IPS DF 19.7 (cell line): ENCODE measurements around the gene ABR.
"Not testable (repeated sequence)": the region's sequence is repeated elsewhere in the genome, so short reads cannot be mapped to it uniquely, and the experiment has no call there.

Experiments used
- DNase-seq: peaks from one replicate; pipeline ENCODE4 v3.0.0-alpha.2; 2013; ENCODE audit warnings: low read depth, low spot score

Gene ABR

GRCh38 chr17:1071103-1071825 lies 108.5 kb downstream of the ABR start:
- DNase-seq = no peak

- no peak for DNase-seq
Measured at GRCh38 chr17:1070411-1070810, 109.4 kb downstream of the ABR start.

DNA sequence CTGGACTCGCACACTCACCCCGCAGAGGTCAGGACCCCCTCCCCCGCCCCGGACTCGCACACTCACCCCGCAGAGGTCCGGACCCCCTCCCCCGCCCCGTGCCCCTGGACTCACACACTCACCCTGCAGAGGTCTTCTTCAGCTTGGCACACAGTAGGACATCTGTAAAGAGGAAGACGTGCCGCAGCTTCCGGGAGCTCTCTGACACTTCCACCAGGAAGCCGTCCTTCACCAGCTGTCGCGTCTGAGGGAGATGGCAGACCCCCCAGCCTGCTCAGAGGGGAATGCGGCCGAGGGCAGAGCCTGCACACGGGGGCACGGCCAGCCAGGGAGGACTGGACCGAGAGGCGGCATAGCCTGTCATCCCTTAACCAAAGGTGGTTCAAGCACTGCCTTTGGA lies 109.9 kb downstream of the ABR start:
- DNase-seq = no peak

DNA sequence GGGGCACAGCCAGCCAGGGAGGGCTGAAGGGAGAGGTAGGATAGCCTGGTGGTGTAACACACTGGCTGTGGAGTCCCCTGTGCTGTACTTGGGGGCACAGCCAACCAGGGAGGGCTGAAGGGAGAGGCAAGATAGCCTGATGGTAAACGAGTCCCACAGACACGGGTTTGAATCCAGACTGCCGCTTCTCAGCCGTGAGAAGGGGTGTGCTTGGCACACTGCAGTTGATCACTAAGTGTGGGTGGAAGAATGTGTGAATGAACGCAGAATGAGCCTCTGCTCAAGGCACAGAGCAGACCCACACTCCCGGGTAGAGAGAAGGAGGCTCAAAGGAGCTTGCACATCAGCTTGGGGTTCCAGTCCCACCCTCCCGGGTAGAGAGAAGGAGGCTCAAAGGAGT lies 111.4 kb downstream of the ABR start:
- DNase-seq = no peak

GRCh38 chr17:1067282-1067956 lies 112.4 kb downstream of the ABR start:
- DNase-seq = no peak

DNA sequence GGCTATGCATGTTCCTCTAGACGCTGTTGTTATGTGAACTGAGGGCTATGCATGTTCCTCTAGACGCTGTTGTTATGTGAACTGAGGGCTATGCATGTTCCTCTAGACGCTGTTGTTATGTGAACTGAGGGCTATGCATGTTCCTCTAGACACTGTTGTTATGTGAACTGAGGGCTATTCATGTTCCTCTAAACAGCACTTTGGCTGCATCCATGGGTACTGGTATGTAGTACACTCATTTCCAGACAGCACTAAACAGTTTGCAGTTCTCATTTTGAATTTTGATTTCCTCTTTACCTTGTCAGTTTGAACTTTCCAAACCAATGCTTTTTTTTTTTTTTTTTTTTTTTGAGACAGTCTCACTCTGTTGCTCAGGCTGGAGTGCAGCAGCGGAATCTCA lies 114.4 kb downstream of the ABR start:
- DNase-seq = not testable (repeated sequence)

- no peak for DNase-seq
Measured at GRCh38 chr17:1060991-1061390, 118.8 kb downstream of the ABR start.

DNA sequence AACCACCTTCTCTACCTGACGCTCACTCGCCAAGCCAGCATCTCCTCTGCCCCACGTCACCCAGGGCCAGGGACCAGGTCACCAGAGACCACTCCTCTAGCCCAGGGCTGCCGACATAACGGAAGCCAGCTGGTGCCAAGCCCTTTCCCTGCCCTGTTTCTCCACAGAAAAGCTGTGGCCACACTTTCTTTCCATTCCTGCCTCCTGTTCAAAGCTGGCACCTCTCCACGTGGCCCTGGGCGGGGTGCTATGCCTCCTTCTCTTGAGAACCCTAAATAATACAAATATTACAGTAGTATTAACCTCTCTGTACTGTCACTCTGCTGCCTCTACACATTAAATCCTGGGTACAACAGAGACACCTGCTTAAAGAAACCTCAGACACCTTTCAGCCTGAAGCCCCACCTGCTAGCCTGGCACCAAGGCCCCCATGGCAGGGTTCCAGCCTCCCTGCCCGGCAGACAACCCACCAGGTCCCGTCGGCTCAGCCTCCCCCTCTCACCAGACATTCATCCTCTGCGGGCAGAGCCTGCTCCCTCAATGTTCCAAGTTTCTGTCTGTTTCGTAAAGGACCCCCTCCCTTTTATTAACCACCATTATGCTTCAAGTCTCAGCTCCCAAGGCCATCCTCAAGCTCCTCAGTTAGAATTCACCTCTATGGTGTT lies 120.5 kb downstream of the ABR start:
- DNase-seq = no peak

- no peak for DNase-seq
Measured at GRCh38 chr17:1058423-1059130, 121.2 kb downstream of the ABR start.

- DNase-seq = no peak
Measured at GRCh38 chr17:1056761-1057160, 123.0 kb downstream of the ABR start.

GRCh38 chr17:1055751-1056645 lies 123.8 kb downstream of the ABR start:
- no peak for DNase-seq

- no peak for DNase-seq
Measured at GRCh38 chr17:1055231-1055630, 124.5 kb downstream of the ABR start.

- no peak for DNase-seq
Measured at GRCh38 chr17:1054656-1055055, 125.1 kb downstream of the ABR start.

GRCh38 chr17:1053661-1054360 lies 126.0 kb downstream of the ABR start:
- no peak for DNase-seq

- DNase-seq = no peak
Measured at GRCh38 chr17:1050996-1051925, 128.5 kb downstream of the ABR start.

DNA sequence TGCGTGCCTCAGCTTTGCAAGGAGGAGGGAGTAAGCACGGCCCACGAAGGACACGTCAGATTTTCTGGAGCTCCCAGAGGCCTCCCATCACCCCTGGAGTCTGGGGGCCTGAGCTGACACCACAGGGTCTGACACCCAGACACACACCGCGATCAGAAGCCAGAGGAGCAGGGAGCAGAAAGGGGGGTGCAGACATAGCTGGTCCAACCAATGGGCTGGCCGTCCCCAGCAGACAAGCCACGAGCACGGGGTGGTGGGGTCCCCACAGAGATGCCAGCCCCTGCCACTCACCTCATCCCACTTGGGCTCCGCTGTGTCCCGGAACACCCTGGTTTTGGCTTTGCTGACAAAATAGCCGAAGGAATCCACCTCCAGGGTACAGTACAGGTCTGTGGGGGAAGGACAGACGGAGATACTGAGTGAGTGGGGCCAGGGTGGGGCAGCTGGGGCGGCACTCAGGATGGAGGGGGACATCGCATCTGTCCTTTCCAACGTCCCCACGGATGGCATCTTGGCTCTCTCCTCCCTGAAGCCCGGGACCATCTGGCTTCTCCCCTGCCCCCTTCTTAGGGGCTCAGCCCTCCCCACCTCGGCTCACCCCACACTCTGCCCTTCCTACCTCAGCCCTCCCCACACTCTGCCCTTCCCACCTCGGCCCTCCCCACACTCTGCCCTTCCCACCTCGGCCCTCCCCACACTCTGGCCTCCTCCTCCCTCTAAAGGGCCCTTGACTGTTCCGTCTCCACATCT lies 129.4 kb downstream of the ABR start:
- no peak for DNase-seq

DNA sequence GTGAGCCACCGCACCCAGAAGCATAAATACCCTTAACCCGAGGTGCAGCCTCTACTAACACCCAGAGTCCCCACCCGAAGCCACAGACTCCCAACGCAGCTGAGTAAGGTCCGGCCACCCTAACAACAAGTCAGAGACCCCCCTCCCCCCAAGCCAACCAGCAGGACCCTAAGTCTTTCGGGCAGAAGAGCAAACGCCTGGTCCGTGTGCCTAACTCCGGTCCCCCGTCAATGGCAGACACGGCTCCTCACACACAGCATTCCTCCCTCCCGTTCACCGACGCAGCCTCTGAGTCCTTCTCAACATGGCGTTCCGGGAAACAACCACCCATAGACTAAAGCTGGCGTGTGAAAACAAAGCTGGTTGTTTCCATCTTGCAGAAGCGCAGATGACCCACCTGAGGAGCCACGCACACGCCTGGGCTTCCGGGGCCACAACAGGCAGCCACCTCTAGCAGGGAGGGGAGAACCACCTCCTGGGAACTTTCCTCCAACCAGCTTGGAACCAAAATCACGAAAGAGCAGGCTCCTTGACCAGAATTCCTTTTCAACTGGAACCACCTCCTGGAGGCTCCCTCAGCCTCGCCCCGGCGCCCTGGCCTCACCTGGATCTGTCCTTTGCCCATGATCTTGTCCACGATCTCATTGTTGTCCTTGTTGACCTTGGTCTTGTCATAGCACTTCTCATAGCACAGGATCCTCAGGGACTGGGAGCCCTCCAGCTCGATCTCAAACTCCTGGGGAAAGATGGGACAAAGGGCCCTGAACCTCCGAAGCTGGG lies 130.1 kb downstream of the ABR start:
- DNase-seq = no peak

DNA sequence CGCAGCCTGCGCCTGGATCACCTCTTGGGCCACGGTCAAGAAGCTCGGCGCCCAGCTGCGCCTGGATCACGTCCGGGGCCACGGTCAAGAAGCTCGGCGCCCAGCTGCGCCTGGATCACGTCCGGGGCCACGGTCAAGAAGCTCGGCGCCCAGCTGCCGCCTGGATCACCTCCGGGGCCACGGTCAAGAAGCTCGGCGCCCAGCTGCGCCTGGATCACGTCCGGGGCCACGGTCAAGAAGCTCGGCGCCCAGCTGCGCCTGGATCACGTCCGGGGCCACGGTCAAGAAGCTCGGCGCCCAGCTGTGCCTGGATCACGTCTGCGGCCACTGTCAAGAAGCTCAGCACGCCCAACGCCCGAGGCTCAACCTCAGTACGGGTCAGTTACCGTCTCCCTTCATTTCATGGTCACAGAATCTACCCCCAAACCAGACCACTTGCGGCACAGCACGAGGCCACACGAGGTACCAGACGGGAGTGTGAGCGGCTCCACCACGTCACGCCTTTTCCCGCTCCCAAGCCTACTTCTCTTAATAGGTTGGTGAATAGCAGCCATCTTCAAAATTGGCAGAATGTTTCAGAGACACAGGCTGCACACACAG lies 131.2 kb downstream of the ABR start:
- DNase-seq = not testable (repeated sequence)
